Activated naive CD8-positive, alpha-beta T cell treated with anti-CD3 and anti-CD28 coated beads, Interleukin-2, amount 10 ng/mL, durations not matched to agents 7 days and 5 days (primary cell): Measurements from ENCODE around the gene CDK13. TPM values are rescaled to one million over a fixed set of nuclear protein-coding genes. Genes with fewer than 3 reads are reported as not detected.

Experiments used
- ATAC-seq: fragments of 150-1000 bp; cut with Tn5 transposase; one replicate; pipeline ENCODE4 v1.10.0; 2021; ENCODE audit warnings: low read depth, moderate library complexity
- POLR2A ChIA-PET: fragments of 350-600 bp; sonication (Branson Sonifier 250); formaldehyde crosslinking; loops from one replicate; lab custom pipeline; 2021; ENCODE audit warnings: antibody characterized with exemption; lab: Charles Lee
- DNase-seq: peaks from one replicate; pipeline ENCODE4 v3.0.0; 2021
- H3K27ac Mint-ChIP-seq: one replicate; pipeline ENCODE4 v1.8.0; 2022; ENCODE audit warnings: mild to moderate bottlenecking, mixed read lengths
- H3K27me3 Mint-ChIP-seq: one replicate; pipeline ENCODE4 v1.8.0; 2022; ENCODE audit warnings: mild to moderate bottlenecking, moderate library complexity, mixed read lengths
- H3K36me3 Mint-ChIP-seq: one replicate; pipeline ENCODE4 v1.8.0; 2021; ENCODE audit warnings: mild to moderate bottlenecking, mixed read lengths
- H3K4me1 Mint-ChIP-seq: one replicate; pipeline ENCODE4 v1.8.0; 2021; ENCODE audit warnings: mixed read lengths
- H3K4me3 Mint-ChIP-seq: one replicate; pipeline ENCODE4 v1.8.0; 2022; ENCODE audit warnings: mild to moderate bottlenecking, moderate library complexity, mixed read lengths
- H3K9me3 Mint-ChIP-seq: one replicate; pipeline ENCODE4 v1.8.0; 2021; ENCODE audit warnings: mixed read lengths
- total RNA-seq, 2 experiments: library from RNA; stranded (reverse); gene quantifications; one replicate each; pipeline ENCODE4 v1.2.3, GENCODE V29; 2021

Gene CDK13
- total RNA-seq, 2 experiments from 2014 or later: 62.7 to 65.2 TPM

DNA sequence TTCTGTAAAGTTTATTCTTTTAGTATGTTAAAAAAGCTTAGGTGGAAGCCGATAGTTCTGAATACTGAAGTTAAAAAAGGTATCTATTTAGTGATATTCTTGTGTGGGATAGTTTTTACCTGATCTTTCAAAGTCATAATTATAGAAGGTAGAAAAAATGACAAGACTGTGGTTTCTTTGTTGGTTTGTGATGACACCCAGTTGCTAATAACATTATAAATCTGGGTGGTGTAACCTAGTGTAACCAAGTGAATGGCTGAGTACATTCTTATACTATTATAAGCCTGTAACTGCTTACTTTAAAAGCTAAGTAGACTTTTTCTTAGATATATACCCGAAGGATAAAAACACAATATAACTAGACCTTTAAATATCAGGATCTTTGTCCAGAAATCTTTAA lies 2.3 kb downstream of the CDK13 start:
- no peak for DNase-seq
- POLR2A ChIA-PET: interaction anchor here (0.9 to 1.6 kb wide), 2 partner anchors 99 to 182 kb away, joined by 3 to 5 read pairs; partner anchors contain the start of genes MPLKIP and SUGCT
- H3K27ac Mint-ChIP-seq: peak overlapping the region; percentile 89

DNA sequence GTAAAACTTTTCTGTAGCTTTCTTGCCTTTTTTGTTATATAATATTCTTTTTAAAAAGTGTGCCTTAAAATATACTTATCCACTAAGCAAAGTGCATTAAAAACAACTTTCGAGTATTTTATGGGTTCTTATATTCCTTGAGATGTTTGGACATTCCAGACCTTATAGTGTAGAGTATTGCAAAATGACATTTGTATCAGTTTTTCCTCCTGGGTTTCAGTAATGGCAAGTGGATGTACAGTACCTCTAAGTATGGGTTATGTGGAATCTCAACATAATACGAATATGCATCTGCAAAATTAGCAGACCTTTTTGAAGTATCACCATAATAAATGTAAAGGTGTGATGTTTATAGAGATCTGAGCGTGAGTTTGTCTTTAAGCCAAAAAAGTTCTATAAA lies 2.7 kb downstream of the CDK13 start:
- DNase-seq (no peak), ATAC-seq (no peak)
- Mint-ChIP-seq H3K27ac (peak overlapping the region; percentile 42), H3K4me3 (peak overlapping the region; percentile 92), H3K9me3 (no peaks in the 10 kb centered on the region), H3K4me1 (peaks cover 29% of the 10 kb centered on the region), H3K27me3 (no peaks in the 10 kb centered on the region), H3K36me3 (peaks cover 20% of the 10 kb centered on the region)
- POLR2A ChIA-PET: interaction anchor here (1.6 kb wide), 1 partner anchor 182 kb away, joined by 5 read pairs; the partner anchor contains the start of genes MPLKIP and SUGCT

More for the DNA sequence above, 2.3 kb downstream of the CDK13 start:
- Mint-ChIP-seq H3K36me3 (peaks cover 20% of the 10 kb centered on the region), H3K9me3 (no peaks in the 10 kb centered on the region), H3K4me3 (peak overlapping the region; percentile 92), H3K27me3 (no peaks in the 10 kb centered on the region), H3K4me1 (peaks cover 30% of the 10 kb centered on the region)
- no peak for ATAC-seq

DNA sequence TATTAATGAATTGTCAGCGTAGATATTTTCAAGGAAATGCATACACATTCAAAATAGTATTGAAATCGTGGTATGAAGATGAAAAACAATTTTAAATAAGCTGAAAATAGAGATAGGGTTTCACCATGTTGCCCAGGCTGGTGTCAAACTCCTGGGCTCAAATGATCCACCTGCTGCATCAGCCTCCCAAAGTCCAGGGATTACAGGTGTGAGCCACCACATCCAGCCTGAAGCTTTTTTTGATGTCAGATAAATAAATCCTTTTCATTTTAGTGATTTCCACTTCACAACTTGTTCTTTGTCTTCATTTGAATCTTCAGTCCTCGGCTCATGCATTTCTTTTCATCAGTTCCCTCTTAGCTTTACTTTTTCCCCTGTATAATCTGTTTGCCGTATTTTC lies 4.6 kb downstream of the CDK13 start:
- DNase-seq (no peak), ATAC-seq (no peak)
- no peaks in the 10 kb centered on the region for H3K9me3 Mint-ChIP-seq
- peaks cover 23% of the 10 kb centered on the region for H3K4me1 Mint-ChIP-seq
- H3K4me3 Mint-ChIP-seq: peak overlapping the region; percentile 9
- POLR2A ChIA-PET: interaction anchor here (0.5 kb wide), 1 partner anchor 208 kb away, joined by 3 read pairs; no protein-coding TSS in a partner anchor
- H3K27ac Mint-ChIP-seq: no peak overlapping the region
- H3K27me3 Mint-ChIP-seq: no peaks in the 10 kb centered on the region
- peaks cover 23% of the 10 kb centered on the region for H3K36me3 Mint-ChIP-seq

- no peak overlapping the region for H3K27ac Mint-ChIP-seq
- H3K4me3 Mint-ChIP-seq: no peak overlapping the region
- peaks cover 35% of the 10 kb centered on the region for H3K36me3 Mint-ChIP-seq
- H3K9me3 Mint-ChIP-seq: no peaks in the 10 kb centered on the region
- DNase-seq: no peak
- H3K4me1 Mint-ChIP-seq: peaks cover 20% of the 10 kb centered on the region
- H3K27me3 Mint-ChIP-seq: no peaks in the 10 kb centered on the region
- no peak for ATAC-seq
- POLR2A ChIA-PET: no interaction called here
These were observed 8.0 kb downstream of the CDK13 start for GRCh38 chr7:39958038-39958437.

- Mint-ChIP-seq H3K36me3 (peaks cover 35% of the 10 kb centered on the region), H3K4me1 (peaks cover 22% of the 10 kb centered on the region), H3K9me3 (peaks cover 9% of the 10 kb centered on the region), H3K27ac (no peak overlapping the region), H3K4me3 (no peak overlapping the region), H3K27me3 (no peaks in the 10 kb centered on the region)
- ATAC-seq: no peak
- POLR2A ChIA-PET: interaction anchor here (0.7 to 1.5 kb wide), 2 partner anchors 11 to 17 kb away, joined by 3 to 5 read pairs; no protein-coding TSS in a partner anchor
- no peak for DNase-seq
These were observed 17.5 kb downstream of the CDK13 start for GRCh38 chr7:39967406-39968161.

DNA sequence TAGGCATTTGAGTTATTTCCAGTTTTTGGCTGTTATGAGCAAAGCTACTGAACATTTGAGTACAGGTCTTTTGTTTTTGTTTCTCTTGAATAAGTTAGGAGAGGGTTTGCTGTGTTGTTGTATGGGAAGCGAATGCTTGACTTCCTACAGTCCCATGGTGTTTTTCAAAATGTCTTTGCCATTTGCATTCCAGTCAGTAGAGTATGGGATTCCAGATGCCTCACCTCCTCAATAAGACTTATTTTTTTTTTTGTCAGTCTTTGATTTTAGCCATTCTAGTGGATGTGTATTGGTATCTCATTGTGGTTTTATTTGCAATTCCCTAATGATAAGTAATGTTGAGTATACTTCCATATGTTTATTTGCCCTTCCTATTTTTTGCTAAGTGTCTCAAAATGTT lies 19.4 kb downstream of the CDK13 start:
- H3K4me3 Mint-ChIP-seq: no peak overlapping the region
- H3K27me3 Mint-ChIP-seq: no peaks in the 10 kb centered on the region
- H3K4me1 Mint-ChIP-seq: peaks cover 20% of the 10 kb centered on the region
- ATAC-seq (no peak), DNase-seq (no peak)
- POLR2A ChIA-PET: no interaction called here
- H3K36me3 Mint-ChIP-seq: peaks cover 36% of the 10 kb centered on the region
- peaks cover 8% of the 10 kb centered on the region for H3K9me3 Mint-ChIP-seq
- H3K27ac Mint-ChIP-seq: no peak overlapping the region

DNA sequence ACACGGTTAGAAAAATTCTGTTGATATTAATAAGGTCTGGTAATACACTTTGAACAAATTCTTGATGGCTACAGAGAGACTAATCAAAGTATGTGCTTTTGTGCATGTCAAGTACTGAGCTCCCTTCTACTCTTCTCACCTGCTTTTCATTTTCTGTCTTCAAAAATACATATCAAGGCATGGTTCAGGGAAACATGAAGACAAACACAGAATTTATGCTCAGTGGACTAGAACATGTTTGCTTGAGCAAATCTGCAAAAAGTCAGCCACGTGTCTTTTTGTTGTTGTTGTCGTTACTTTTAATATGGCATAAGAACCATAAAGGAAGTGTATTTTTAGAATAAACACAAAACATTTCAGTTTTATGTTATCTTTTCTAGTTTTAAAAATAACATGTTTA lies 21.9 kb downstream of the CDK13 start:
- H3K4me3 Mint-ChIP-seq: no peak overlapping the region
- H3K9me3 Mint-ChIP-seq: peaks cover 1% of the 10 kb centered on the region
- H3K27me3 Mint-ChIP-seq: no peaks in the 10 kb centered on the region
- peaks cover 24% of the 10 kb centered on the region for H3K36me3 Mint-ChIP-seq
- DNase-seq: no peak
- POLR2A ChIA-PET: no interaction called here
- H3K27ac Mint-ChIP-seq: no peak overlapping the region
- H3K4me1 Mint-ChIP-seq: peaks cover 14% of the 10 kb centered on the region
- ATAC-seq: no peak

DNA sequence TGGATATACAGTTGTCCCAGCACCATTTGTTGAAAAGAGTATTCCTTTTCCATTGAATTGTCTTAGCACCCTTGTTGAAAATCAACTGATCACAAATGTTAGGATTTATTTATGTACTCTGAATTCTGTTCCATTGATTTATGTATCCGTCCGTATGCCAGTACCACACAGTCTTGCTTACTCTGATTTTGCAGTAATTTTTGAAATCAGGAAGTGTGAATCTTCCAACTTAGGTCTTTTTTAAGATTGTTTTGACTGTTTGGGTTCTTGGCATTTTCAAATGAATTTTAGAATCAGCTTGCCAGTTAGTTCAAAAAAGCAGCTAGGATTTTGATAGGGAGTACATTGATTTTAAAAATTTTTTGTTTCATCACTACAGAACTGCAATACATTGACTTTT lies 23.7 kb downstream of the CDK13 start:
- no peaks in the 10 kb centered on the region for H3K27me3 Mint-ChIP-seq
- peaks cover 16% of the 10 kb centered on the region for H3K36me3 Mint-ChIP-seq
- ATAC-seq (no peak), DNase-seq (no peak)
- no peak overlapping the region for H3K4me3 Mint-ChIP-seq
- H3K27ac Mint-ChIP-seq: no peak overlapping the region
- POLR2A ChIA-PET: no interaction called here
- peaks cover 10% of the 10 kb centered on the region for H3K4me1 Mint-ChIP-seq
- no peaks in the 10 kb centered on the region for H3K9me3 Mint-ChIP-seq

DNA sequence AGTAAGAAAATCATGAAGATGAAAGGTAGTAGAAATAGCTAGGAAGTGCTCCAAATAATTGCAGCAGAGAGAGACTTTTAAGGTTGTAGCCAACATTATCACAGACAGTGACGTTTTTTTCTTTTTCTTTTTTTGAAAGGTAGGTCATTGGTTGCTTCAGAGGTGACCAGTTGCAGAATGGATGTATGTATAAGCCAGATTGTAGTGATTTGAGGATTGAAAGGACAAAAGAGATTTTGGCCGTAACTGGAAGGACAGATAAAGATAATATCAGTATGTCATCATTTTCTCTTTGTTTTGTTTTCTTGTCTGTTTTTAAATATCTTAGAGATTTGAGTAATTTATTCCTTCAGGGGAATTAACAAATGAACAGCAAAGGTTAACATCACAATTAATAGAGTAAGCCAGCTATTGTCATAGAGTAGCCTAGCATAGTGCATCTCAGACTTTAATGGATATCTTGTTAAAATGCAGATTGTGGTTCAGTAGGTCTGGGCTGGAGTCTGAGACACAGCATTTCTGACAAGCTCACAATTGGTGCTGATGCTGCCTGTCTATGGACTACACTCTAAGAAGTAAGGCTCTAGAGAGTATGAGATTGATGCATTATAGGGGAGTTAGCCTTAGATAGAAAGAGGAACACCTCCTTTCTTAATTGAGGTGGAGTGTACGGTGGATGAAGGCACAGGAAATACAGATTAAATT lies 28.3 kb downstream of the CDK13 start:
- DNase-seq (no peak), ATAC-seq (peak; percentile 48)
- H3K4me1 Mint-ChIP-seq: peaks cover 4% of the 10 kb centered on the region
- H3K36me3 Mint-ChIP-seq: peaks cover 9% of the 10 kb centered on the region
- H3K27me3 Mint-ChIP-seq: no peaks in the 10 kb centered on the region
- no peak overlapping the region for H3K27ac Mint-ChIP-seq
- no peaks in the 10 kb centered on the region for H3K9me3 Mint-ChIP-seq
- POLR2A ChIA-PET: interaction anchor here (1.5 kb wide), 1 partner anchor 28 kb away, joined by 6 read pairs; no protein-coding TSS in a partner anchor
- no peak overlapping the region for H3K4me3 Mint-ChIP-seq

DNA sequence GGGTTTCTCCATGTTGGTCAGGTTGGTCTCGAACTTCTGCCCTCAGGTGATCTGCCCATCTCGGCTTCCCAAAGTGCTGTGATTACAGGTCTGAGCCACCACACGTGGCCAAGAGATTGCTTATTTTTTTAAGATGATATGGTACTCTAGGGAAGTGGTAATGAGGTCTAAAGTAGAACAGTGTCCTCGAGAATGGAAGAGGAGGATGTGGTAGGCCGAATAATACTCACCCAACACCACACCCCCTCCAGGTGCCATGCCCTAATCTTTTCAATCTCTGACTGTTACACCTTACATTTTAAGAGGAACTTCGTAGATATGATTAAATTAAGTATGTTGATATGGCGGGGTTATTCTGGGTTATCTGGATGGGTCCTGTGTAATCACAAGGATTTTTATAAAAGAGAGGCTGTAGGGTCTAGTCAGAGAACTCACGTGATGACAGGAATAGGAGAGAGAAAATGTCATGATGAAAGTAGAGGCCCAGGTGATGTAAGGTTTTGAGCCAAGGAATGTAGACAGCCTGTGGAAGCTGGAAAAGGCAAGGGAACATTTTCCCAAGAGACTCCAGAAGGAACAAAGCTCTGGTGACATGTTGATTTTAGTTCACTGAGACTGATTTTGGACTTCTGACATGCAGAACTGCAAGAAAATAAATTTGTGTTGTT lies 29.5 kb downstream of the CDK13 start:
- ATAC-seq: peak; percentile 83
- POLR2A ChIA-PET: interaction anchor here (1.5 kb wide), 1 partner anchor 29 kb away, joined by 6 read pairs; no protein-coding TSS in a partner anchor
- Mint-ChIP-seq H3K9me3 (no peaks in the 10 kb centered on the region), H3K27me3 (no peaks in the 10 kb centered on the region), H3K36me3 (peaks cover 6% of the 10 kb centered on the region), H3K27ac (no peak overlapping the region), H3K4me3 (no peak overlapping the region), H3K4me1 (peaks cover 8% of the 10 kb centered on the region)
- DNase-seq: no peak

GRCh38 chr7:39985398-39985918 lies 35.4 kb downstream of the CDK13 start:
- DNase-seq (no peak), ATAC-seq (no peak)
- Mint-ChIP-seq H3K9me3 (no peaks in the 10 kb centered on the region), H3K4me3 (no peak overlapping the region), H3K27ac (no peak overlapping the region), H3K36me3 (peaks cover 19% of the 10 kb centered on the region), H3K27me3 (no peaks in the 10 kb centered on the region), H3K4me1 (peaks cover 28% of the 10 kb centered on the region)
- POLR2A ChIA-PET: no interaction called here

DNA sequence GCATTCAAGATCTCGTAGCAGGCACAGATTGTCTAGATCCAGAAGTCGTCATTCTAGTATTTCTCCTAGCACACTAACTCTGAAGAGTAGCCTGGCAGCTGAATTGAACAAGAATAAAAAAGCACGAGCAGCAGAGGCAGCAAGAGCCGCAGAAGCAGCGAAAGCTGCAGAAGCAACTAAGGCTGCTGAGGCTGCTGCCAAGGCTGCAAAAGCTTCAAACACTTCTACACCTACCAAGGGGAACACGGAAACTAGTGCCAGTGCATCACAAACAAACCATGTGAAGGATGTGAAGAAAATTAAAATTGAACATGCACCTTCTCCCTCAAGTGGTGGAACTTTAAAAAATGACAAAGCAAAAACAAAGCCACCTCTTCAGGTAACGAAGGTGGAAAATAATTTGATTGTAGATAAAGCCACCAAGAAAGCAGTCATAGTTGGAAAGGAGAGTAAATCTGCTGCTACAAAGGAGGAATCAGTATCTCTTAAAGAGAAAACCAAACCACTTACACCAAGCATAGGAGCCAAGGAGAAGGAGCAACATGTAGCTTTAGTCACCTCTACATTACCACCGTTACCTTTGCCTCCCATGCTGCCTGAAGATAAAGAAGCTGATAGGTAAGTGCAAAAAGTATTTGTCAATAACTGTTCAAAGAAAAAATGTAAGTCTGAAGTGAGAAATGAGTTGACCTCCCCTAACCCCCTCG lies 37.7 kb downstream of the CDK13 start:
- Mint-ChIP-seq H3K27ac (no peak overlapping the region), H3K4me1 (peaks cover 30% of the 10 kb centered on the region), H3K9me3 (no peaks in the 10 kb centered on the region), H3K36me3 (peaks cover 19% of the 10 kb centered on the region), H3K4me3 (no peak overlapping the region), H3K27me3 (no peaks in the 10 kb centered on the region)
- DNase-seq (no peak), ATAC-seq (no peak)
- POLR2A ChIA-PET: no interaction called here
